Stimulated activated CD4-positive, alpha-beta T cell treated with anti-CD3 and anti-CD28 coated beads, Interleukin-12 subunit alpha, Interleukin-12 subunit beta, amount 100 ng/mL, for 48 hours (primary cell): ENCODE data around the gene NCBP1.

Experiments
- DNase-seq, 3 donors: peaks; one replicate each; pipeline ENCODE4 v3.0.0-alpha.2; 2020; ENCODE audit warnings: low read depth in 2 of 3, low spot score in 1 of 3

The NCBP1 gene

DNA sequence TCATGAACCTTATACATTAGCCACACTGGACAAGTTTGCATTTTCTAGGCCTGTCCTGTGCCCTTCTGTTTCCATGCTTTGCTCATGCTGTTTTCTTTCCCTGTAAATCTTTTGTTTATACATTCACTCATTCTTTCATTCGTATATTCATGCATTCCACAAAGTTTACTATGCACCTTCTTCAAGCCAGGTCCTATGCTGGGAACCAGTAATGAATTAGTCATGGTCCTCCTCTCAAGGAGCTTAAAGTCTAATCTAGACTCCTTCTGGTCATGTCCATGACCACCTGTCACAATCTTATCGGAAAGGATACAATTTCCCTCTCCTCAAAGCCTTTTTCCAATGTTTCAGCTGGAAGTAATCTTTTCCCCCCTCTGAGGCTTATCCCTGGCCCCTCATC lies 72.6 kb downstream of the NCBP1 start:
- DNase-seq, result no peak

DNA sequence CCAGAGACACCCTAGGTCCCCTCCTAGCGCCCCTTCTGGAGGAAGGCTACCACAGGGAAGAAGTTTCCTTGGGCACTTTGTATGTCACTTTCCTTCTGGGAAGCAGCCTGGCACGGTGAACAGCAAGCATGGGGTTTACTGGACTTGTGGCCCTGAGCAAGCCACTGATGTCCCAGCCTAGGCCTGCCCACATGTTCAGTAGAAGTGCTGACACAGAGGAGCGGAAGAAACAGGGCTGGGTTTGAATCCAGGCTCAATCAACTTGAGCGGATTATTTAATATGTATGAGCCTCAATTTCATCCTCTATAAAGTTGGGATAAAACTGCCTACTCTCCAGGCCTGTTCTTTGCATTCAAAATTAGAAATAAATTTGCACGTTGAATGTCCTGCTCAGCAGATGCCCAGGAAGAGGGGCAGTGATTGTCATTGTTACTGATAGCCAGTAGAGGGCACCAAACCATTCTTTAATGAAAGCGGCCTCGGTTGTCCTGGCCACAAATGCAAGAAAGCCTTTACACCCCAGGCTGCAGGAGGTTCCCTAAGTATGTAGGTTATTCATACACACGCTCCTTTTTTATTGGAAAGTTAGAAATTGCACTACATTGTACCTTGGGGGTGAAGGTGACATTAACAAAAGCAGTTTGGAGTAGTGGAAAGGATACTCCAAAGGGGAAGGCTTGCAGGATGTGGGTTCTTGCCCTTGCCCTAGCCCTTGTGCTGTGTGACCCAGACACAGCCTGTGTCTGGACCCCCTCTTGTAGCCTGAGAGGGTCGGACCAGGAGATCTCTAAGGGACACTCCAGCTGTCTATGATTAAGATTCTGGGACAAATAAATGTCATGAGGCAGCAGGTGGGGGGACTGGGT lies 77.0 kb downstream of the NCBP1 start:
- peak in 2 of 3 donors; percentile 6 to 53 for DNase-seq

GRCh38 chr9:97711223-97711626 lies 77.6 kb downstream of the NCBP1 start:
- DNase-seq, result no peak

DNA sequence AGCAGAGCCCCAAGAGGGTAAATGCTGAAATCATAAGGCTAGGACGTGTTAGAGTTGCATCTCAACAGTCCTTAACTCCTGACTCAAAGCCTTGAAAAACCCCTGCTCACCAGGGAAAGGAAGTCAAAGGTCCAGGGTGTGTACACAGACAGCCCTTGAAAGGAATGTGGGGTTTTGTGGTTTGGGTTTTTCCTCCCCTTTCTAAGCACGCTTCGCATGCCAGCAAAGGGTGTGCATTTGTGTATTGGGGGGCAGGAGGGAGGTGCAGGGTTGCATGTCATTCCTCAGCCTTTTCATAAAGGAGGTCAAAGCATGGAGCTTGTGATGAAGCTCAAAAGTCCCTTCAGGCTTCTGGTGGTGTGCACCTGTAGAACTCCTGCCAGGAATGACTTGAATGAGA lies 80.8 kb downstream of the NCBP1 start:
- no peak for DNase-seq

- DNase-seq, result no peak
These were observed 84.2 kb downstream of the NCBP1 start for GRCh38 chr9:97717866-97718265.

- DNase-seq, result no peak
These were observed 87.8 kb downstream of the NCBP1 start for GRCh38 chr9:97721396-97721795.

- DNase-seq, result no peak
These were observed 88.7 kb downstream of the NCBP1 start for GRCh38 chr9:97722331-97722730.
